Erythroblast (primary cell): ENCODE data around the gene GRIP1.

Experiments
- GATA1 ChIP-seq: IDR thresholded peaks from 2 replicates; pipeline ENCODE4 v1.6.1; 2011; ENCODE audit warnings: low read depth, mild to moderate bottlenecking, control low read depth, low read length, moderate library complexity
- POLR2A ChIP-seq: IDR thresholded peaks from 2 replicates; pipeline ENCODE4 v1.6.1; 2011; ENCODE audit warnings: mild to moderate bottlenecking, low read length

DNA sequence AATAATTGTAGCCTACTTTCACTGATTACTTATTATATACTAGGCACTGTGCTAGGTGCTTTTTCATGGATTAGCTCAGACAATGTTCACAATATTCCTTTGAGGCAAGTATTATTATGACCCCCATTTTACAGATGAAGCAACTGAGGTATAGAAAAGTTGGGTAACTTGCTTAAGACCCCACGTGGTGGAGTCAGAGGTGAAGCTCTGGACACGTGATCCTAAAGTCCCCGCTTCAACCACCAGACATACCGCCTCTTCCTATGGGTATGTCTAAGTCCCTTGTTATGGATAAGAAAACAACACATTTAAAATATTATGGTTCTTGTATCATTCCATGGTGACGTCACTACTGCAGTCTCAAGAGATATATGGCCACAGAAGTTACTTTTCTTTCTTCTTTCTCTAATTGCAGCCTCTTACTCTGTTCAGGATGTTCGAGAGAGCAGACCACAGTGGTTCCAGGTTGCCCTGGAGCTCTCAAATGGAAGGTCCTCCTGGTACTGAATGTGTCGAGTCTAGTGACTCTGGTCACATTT lies 218.9 kb downstream of the GRIP1 start:
- no peak for TF ChIP-seq POLR2A
- TF ChIP-seq GATA1, result no peak
